ENCODE results near the gene OR2S2.
A peak's percentile ranks its signal among the peaks of the same experiment; 100 is the strongest.
"Not testable (repeated sequence)": the region's sequence is repeated elsewhere in the genome, so short reads cannot be mapped to it uniquely, and the experiment has no call there.

The OR2S2 gene

DNA sequence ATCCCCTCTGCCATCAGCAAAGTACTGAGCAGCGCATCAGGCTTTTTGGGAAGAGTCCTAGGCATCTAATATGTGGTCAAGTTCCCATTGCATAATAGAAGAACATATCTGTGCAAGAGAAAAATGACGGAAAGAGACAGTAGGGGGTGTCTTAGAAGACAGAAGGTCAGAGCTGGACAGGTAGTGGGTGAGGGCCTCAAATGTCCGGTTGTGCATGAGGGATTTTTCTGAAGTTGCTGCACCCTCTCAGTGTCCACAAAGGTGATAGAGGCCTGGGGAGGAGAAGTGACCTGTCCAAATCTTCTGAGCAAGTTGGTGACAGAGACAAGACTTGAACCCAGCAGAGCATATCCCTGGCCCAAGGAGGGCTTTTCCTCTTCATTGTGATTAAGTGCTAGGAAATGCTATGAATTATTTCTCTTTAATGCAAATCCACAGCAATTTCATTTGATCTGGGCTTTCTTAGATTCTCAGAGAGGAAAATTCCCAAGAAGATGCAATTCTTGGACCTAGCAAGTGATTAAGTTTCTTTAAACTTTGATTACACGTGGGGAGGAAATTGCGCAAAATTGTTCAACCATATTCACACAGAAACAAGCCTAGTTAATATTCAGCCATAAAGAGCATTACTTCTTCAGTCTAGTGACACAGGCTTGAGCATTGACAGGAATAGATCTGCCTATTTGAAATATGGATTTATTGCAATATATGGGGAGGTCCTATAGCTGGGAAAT lies at the start of gene OR2S2:
OR2S2 (minus strand) TSS at position 51 of the 734 bp plus-strand sequence. CDS start 56 bp downstream, outside the sequence.
- DNase-seq = no peak

DNA sequence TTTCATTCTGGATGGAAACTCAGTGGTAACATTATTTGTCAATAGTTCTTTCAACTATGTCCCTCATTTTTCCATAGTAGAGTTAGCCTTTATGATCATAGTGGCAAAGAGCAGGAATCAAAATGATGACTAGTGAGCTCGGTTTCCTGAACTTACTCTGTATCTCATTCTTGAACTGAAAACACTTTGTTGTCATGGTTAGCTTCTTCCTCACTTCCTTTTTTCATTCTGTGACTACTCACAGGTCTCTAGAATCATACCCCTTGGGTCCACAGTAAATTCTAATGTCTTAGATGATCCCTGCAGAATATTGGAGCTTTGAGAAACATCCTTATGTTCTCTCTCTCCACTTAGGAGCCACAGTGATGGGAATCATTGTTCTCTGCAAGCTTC lies 49.4 kb upstream of the OR2S2 start:
- no peak for DNase-seq

DNA sequence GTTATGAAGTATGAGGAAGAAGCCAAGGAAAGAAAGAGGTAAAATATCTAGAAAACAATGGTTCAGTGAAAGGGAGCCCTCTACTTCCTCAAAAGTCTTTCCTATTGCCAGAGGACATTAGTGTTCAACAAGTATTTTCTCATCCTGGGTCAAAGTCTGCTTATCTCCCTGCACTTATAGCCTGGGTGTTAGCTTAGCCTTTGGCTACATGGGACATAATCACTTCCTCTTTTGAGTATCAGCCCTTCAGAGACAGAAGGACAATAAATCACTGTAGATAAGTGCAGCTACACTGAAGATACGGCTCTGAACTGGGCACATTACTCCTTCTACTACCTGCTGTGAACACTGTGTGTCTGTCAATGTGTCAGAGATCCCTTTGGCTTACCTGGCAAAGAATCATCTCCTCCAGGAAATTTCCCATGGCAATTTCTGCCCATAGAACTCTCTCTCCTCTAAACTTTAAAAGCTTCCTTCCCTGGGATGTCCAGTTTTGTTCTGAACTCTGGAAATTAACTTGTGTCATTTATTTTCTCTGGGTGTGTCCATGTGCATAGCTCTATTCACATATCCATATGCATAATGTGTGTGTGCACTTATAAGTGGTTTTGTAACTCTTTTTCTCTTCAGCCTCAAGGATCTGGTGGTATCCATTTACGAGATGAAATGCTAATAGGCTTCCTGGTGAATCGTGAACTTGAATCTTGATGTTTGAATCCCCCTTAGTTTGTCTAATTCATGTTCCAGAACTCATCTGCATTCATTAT lies 48.8 kb upstream of the OR2S2 start:
- no peak for DNase-seq

DNA sequence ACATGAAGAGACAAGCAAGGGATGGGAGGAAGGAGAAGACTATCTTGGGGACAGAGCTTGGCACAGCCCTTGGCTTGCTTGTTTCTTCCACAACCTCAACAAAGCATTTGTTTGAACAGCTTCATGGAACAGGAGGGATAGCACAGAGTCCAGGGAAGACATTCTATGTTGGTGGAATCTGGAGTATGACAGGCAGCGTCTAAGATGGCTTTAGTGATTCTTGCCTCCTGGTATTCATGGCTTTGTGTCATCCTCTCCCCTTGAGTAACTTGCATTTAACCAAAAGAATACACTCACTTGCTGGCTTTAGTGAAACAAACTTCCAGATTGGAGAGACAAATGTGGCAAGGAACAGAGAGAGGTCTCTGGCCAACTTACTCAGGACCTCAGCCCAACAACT lies 47.9 kb upstream of the OR2S2 start:
- DNase-seq = no peak

GRCh38 chr9:35998333-35998732 lies 40.4 kb upstream of the OR2S2 start:
- DNase-seq = no peak

- DNase-seq = not testable (repeated sequence)
Observed at GRCh38 chr9:35997016-35997415, 39.1 kb upstream of the OR2S2 start.

DNA sequence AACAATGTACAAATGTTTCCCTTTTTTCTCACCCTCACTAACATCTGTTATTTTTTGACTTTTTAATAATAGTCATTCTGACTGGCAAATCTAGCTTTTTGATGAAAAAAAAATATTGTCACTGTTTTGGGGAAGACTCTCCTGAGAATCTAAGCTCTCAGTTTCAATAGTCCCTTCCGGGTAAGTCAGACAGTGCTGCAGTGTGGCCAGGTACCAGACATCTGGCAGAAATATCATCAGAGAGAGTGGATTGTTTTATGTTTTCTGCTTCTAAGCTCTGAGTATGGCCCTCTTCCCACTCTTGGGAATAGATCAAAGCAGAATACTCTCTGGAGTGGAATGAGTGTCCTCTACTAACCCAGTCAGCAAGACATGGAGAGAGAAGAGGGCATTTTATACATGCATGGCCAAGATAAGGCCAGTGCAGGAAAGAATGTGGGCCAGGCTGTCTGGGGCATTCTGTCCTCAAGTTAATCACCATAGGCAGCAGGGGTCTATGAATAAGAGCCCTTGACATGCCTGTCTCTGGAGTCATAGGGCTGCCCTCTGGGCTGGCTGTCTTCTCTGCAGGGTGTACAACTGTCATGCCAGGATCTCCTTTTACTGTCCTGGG lies 38.5 kb upstream of the OR2S2 start:
- DNase-seq = no peak

DNA sequence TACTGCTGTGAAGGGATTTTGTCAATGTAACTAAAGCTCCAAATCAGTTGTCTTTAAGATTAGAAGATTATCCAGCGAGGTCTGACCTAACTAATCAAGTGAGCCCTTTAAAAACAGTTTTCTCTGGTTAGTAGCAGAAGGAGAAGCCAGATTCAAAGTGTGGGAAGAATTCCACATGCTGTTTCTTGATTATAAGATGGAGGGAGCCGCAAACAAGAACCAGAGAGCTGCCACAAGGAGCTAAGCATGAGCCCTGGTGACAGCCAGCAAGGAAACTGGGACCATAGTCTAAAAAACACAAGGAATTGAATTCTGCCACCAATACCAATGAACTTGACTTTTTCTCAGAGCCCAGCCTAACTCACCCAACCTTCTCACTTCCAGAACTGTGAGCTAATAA lies 37.0 kb upstream of the OR2S2 start:
- no peak for DNase-seq

DNA sequence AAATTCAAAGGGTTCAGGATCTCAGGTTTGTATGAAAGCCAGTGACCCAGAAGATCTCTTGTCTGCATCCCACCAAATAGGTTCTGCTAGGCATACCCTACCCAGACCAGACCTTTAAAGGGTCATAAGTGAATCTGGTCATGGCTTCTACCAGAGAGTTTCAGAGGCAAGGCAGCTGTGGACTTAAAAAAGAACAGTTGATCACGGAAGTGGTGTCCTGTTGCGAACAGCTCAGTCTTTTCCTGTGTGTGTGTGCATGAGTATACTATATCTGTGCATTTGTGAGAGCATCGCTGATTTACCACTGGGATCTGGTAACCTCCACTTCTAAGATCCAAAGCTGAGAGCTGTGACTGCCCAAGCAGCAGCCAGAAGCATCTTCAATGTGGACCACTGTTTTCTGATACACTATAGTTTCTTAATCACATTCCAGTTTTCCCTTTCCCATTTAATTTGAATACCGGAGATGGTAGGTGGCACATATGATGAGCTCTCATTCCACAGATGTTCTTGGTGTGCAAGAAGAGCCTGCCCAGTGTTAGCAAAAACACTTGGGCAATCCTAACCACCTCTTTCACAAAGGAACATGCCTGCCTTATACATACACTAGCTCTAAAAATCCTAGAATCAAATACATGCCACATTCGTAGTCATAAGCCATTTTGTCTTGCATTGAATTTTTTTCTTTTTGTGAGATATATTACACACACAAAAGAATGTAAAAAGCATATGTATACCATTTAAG lies 36.2 kb upstream of the OR2S2 start:
- no peak for DNase-seq

- DNase-seq = not testable (repeated sequence)
Observed at GRCh38 chr9:35993136-35993535, 35.2 kb upstream of the OR2S2 start.

GRCh38 chr9:35990155-35990554 lies 32.2 kb upstream of the OR2S2 start:
- DNase-seq = no peak

GRCh38 chr9:35984021-35984420 lies 26.1 kb upstream of the OR2S2 start:
- no peak for DNase-seq

DNA sequence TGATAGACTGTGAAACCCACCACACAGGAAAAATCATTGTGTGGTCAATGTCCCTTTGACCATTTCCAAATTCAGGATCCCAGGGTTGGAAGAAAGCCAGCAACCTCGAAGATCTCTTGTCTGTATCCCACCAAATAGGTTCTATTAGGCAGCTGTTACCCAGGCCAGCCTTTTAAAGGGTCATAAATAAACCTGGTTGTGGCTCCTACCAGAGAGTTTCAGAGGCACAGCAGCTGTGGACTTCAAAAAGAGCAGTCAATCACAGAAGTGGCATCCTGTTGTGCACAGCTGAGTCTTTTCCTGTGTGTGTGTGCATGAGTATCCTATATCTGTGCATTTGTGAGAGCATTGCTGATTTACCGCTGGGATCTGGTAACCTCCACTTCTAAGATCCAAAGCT lies 23.7 kb upstream of the OR2S2 start:
- no peak for DNase-seq

DNA sequence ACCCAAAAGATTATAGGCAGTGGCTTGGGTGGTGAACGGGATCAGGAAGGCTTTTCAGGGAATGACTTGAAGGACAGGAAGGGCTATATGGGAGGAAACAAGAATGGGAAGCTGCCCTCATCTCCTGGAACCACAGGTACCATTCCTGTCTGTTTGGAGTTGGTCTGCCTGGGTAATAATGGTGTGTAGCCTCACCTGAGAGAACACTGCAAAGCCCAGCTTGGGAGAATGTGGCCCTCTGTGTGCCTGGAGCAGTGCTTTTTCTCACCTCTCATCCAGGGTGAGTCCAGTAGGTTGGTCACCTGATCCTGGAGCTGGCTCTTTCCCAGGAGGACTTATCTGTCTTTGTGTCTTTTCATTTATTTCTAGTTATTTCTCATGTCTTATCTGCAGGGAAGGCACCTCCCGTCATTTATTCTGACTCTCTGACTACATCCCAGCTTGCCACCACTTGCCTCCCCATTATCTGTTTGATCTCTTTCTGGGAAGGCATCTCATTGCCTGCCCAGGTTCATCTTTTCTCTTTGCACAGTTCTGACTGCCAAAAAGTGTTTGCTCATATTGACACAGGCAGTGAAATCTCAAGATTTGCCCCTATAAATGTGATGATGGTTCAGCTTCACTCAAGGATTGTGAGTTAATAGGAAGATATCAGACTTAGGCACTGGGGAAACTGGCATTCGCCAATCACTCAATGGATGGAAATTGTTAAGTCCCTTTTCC lies 22.5 kb upstream of the OR2S2 start:
- DNase-seq = no peak

DNA sequence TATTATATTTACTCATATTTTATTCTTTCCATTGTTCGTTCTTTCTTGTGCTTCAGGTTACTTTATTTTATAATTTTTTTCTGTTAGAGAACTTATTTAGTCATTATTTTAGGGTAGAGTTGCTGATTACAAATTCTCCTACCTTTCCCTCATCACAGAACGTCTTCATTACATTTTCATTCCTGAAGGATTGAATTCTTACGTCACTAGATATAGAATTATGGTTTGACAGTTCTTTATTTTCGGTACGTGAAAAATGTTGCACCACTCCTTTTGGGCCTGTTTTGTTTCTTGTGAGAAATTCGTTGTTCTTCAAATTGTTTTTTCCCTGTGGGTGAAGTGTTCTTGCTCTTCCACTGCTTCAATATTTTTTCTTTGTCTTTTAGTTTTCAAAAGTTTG lies 20.8 kb upstream of the OR2S2 start:
- no peak for DNase-seq

DNA sequence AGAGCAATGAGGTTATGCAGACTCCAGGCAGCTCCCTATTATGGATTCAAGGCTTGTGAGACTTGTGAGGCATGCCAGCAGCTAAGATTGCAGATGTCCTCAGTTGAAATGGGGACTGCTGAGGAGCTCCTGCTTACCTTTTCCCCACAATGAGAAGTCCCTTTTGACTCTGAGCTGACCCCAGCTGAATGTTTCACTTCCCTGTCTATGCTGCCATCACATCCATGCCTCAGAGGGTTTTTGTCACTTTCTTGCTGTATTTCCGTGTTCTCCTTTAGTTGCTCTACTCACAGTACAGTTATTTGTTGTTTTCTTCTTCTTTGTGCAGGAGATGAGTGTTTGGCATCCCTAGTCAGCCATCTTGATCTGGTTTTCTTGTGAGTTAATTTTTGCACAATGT lies 18.8 kb upstream of the OR2S2 start:
- DNase-seq = no peak

DNA sequence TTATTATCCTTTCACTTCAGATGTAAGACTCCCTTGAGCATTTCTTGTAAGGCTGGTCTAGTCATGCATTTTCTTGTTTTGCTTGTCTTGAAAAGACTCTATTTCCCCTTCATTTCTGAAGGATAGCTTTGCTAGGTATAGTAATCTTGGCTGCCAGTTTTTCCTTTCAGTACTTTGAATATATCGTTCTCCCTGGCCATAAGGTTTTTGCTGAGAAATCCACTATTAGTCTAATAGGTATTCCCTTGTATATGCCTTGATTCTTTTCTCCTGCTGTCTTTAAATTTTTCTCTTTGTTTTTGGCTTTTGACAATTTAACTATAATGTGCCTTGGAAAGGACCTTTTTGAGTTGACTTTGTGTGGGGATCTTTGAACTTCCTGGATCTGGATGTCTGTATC lies 16.8 kb upstream of the OR2S2 start:
- no peak for DNase-seq

- peak; percentile 22 for DNase-seq
Observed at GRCh38 chr9:35972093-35972492, 14.1 kb upstream of the OR2S2 start.

- DNase-seq = no peak
Observed at GRCh38 chr9:35967042-35967441, 9.1 kb upstream of the OR2S2 start.

DNA sequence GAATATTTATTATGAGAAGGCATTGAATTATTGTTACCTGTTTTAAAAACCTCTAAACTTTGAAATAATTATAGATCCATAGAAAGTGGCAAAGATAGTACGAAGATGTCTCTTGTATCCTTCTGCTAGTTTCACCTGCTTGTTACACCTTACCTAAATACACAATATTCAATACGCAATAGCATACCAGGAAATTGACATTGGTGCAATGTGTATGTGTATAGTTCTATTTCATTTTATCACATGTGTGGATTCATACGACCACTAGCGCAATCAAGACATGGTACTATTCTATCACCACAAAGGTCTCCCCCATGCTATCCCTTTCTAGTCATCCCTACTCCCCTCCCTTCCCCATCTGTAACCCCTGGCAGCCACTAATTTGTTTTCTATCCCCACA lies 8.5 kb upstream of the OR2S2 start:
- no peak for DNase-seq

- no peak for DNase-seq
Observed at GRCh38 chr9:35965011-35965410, 7.1 kb upstream of the OR2S2 start.

DNA sequence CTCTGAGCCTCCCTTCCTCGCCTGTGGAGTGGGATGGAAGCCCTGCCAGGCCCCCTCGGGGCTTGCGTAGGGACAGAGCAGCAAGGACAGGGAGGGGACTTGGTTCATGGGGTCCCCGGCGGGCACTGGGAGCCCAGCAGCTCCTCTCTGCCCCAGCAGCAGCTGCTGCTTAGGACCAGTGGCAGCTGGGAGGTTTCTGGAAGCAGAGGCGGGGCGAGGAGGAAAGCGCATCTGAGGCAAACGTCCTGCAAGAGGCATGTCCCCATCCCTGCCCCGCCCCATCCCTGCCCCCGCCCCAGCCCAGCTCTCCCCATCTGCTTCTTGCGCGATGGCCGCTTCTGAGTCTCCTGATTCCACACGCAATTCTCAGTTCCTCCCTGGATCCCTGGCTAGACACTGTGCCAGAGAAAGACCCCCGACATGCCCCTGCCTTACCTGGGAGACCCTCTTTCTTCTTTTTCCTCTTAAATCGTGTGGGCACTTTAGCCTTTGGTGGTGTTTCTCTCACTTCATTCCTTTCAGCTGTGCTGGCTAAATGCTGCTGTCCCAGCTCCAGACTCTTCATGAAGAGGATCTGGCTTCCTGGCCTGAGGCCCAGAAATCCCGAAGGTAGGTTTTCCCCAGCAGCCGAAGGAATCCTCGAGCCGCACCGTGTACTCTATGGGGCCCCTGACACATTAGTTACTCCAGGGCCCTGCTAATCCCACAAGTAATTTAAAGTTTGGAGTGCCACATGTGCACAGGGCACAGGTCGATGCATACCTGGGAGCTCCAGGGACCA lies 4.4 kb upstream of the OR2S2 start:
- DNase-seq = no peak

All from stimulated activated CD4-positive, alpha-beta T cell treated with anti-CD3 and anti-CD28 coated beads, Interleukin-12 subunit alpha, Interleukin-12 subunit beta, amount 100 ng/mL, for 4 hours (primary cell).